Right cardiac atrium (tissue), 5 donors: ENCODE results near the gene TMEM253. TPM values are rescaled to one million over a fixed set of nuclear protein-coding genes. Genes with fewer than 3 reads are reported as not detected.

ENCODE experiments used
- ATAC-seq, 2 donors: fragments of 200-7000 bp; cut with Tn5 transposase; one replicate each; pipeline versions ENCODE4 v1.8.0 to v1.9.1; 2020; ENCODE audit warnings: moderate library complexity in 2 of 2, mild to moderate bottlenecking in 1 of 2
- DNase-seq, 3 donors: peaks; one replicate each; pipeline ENCODE4 v3.0.0-alpha.2; 2020
- H3K27ac ChIP-seq: one replicate; pipeline ENCODE4 v1.5.1; 2013; ENCODE audit warnings: mild to moderate bottlenecking, low read length, control low read depth, moderate library complexity
- H3K27me3 ChIP-seq: one replicate; pipeline ENCODE4 v1.6.1; 2013; ENCODE audit not compliant: control insufficient read depth, insufficient read depth
- H3K4me1 ChIP-seq: one replicate; pipeline ENCODE4 v1.6.1; 2013; ENCODE audit warnings: low read length; ENCODE audit not compliant: control insufficient read depth, insufficient read depth
- H3K4me3 ChIP-seq: one replicate; pipeline ENCODE4 v1.5.1; 2013; ENCODE audit warnings: low read length, control low read depth
- H3K9me3 ChIP-seq: one replicate; pipeline ENCODE4 v1.6.1; 2013; ENCODE audit warnings: low read length; ENCODE audit not compliant: control insufficient read depth
- WGBS: extraction: QIAGEN DNeasy Blood & Tissue Kit; methylation state at CpG from one replicate; pipeline ENCODE4 v1.1.7; 2013; 5-methylcytosine and 5-hydroxymethylcytosine counted together
- intact Hi-C, 4 donors: fragments of 100-400 bp; cut with DNase I; formaldehyde crosslinking; loops; one replicate each; pipeline versions ENCODE4 v1.11.0 to v1.14.0; 2022 to 2023
- long read RNA-seq, 4 donors: library from polyadenylated mRNA; unstranded; transcript quantifications; one replicate each; pipeline ENCODE4 v2.0.0, GENCODE V29; 2020 to 2021
- polyA plus RNA-seq: library from polyadenylated mRNA; stranded (reverse); fragments of 200-250 nt; gene quantifications from one replicate; pipeline ENCODE4 v1.2.3, GENCODE V29; 2013
- total RNA-seq, 4 donors: library from RNA; stranded (reverse); fragmentation: NEBNext Ultra II Directional; extraction: Animal tissue kit (Norgen Biotek cat#: 25700); gene quantifications; one replicate each; pipeline ENCODE4 v1.2.1, GENCODE V29; 2021
- donor health status: healthy with polysubstance abuse.
- donor health status: DM: no; HTN: yes; CAD: no.
- donor health status: DM: no; HTN: no; CAD: no.
- donor health status: DM: no; HTN: yes; CAD: no; lungs with severe emphysema.
- donor health status: DM: yes; HTN: yes; CAD: no.

The TMEM253 gene
- total RNA-seq, result under 1 TPM; 0.28 to 0.63 (median 0.29) TPM
- 0.57 TPM for polyA plus RNA-seq
- long read RNA-seq, donor 1, partial matches to known transcripts, result 0 of 1 reads
- long read RNA-seq, donor 1, other reads (novel, unspliced or antisense), result 1 of 1 reads
- long read RNA-seq, donor 2, result 0 reads
- long read RNA-seq, donor 3, result 0 reads
- long read RNA-seq, donor 4, result 0 reads

DNA sequence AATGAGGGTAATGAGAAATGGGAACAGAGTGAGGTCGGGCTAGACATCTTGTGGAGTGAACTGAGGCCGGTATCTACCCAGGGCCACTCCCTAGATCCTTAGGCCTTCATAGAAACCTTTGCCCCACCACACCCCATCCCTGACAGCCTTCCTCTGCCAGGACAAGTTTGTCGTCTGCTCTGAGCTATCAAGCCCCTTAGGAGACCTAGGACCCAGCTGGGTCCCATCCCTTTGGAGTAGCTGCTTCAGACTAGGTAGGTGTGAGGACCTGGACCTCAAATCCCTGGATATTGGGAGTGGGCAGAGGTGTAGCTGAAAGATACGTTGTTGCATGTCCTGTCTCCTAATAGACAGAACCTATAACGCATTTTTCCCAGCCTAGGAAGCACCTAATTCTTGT, at the start of gene TMEM253:
Gene TMEM253, plus strand, starts transcription at position 136 of the 400 bp plus-strand sequence. CDS start 278 bp downstream, outside the sequence.
- intact Hi-C loops, result no loop called here
- ATAC-seq (no peak), DNase-seq (no peak)
- H3K27me3 ChIP-seq, result no peaks in the 10 kb centered on the region
- H3K9me3 ChIP-seq, result no peaks in the 10 kb centered on the region
- H3K4me1 ChIP-seq, result peaks cover 3% of the 10 kb centered on the region
- no peak within 1 kb of the TSS for H3K4me3 ChIP-seq
- 90% methylated on average over 5 of the region's 5 CpGs for WGBS
- H3K27ac ChIP-seq, result no peak within 1 kb of the TSS

DNA sequence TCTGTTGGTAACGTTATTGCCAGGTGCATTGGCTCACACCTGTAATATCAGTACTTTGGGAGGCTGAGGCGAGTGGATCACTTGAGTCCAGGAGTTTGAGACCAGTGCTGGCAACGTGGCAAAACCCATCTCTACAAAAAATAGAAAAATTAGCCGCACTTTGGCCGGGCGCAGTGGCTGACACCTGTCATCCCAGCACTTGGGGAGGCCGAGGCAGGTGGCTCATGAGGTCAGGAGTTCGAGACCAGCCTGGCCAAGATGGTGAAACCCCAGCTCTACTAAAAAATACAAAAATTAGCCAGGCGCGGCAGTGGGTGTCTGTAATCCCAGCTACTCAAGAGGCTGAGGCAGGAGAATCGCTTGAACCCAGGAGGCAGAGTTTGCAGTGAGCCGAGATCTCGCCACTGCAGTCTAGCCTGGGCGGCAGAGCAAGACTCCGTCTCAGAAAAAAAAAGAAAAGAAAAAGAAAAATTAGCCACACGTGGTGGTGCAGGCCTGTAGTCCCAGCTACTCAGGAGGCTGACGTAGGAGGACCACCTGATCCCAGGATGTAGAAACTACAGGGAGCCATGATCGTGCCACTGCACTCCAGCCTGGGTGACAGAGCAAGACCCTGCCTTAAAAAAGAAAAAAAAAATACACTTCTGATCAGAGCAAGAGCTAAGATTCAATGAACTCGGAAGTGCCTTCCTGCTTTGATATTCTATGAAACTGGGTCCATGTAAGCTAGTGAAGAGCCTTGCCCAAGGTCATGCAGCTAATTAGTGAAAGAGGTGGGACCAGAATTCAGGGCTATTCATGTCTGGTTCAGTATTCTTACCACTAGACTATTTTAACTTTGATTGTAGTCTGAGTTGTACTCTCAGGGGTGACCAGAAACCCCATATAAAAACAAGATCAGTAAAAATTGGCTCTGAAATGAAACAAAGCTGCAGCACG, 47.4 kb upstream of the TMEM253 start:
- no peak overlapping the region for H3K27ac ChIP-seq
- intact Hi-C loops, result no loop called here
- WGBS, result 90% methylated on average over 20 of the region's 20 CpGs
- H3K4me3 ChIP-seq, result no peak overlapping the region
- no peaks in the 10 kb centered on the region for H3K27me3 ChIP-seq
- ATAC-seq, result no peak
- DNase-seq, result no peak
- H3K4me1 ChIP-seq, result no peaks in the 10 kb centered on the region
- H3K9me3 ChIP-seq, result no peaks in the 10 kb centered on the region

- 67% methylated on average over 3 of the region's 3 CpGs for WGBS
- Histone ChIP-seq H3K4me1 (no peaks in the 10 kb centered on the region), H3K9me3 (no peaks in the 10 kb centered on the region), H3K4me3 (no peak overlapping the region), H3K27me3 (no peaks in the 10 kb centered on the region), H3K27ac (no peak overlapping the region)
- DNase-seq (no peak), ATAC-seq (no peak)
- intact Hi-C loops, result no loop called here
These were observed 46.6 kb upstream of the TMEM253 start for GRCh38 chr14:21054123-21054767.

DNA sequence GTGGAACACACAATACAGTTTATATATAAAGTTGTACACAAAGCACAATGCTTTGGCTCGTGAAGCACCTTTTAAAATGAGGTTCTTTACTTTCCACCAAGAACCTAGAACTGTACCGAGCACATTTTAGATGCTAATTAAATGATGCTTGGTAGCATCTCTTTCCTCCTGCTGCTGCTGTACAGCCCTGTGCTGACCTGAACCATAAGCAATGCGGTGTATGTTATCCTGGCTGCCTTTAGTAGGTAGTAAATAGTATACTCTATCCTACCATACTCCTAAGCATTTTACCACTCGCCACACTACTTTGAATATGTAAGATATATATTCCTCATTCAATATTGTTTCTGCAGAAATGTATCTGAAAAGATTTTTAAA, 46.1 kb upstream of the TMEM253 start:
- DNase-seq (no peak), ATAC-seq (no peak)
- H3K27ac ChIP-seq, result no peak overlapping the region
- H3K4me1 ChIP-seq, result no peaks in the 10 kb centered on the region
- no peaks in the 10 kb centered on the region for H3K9me3 ChIP-seq
- WGBS, result 75% methylated on average over 4 of the region's 4 CpGs
- H3K27me3 ChIP-seq, result no peaks in the 10 kb centered on the region
- intact Hi-C loops, result no loop called here
- no peak overlapping the region for H3K4me3 ChIP-seq

DNA sequence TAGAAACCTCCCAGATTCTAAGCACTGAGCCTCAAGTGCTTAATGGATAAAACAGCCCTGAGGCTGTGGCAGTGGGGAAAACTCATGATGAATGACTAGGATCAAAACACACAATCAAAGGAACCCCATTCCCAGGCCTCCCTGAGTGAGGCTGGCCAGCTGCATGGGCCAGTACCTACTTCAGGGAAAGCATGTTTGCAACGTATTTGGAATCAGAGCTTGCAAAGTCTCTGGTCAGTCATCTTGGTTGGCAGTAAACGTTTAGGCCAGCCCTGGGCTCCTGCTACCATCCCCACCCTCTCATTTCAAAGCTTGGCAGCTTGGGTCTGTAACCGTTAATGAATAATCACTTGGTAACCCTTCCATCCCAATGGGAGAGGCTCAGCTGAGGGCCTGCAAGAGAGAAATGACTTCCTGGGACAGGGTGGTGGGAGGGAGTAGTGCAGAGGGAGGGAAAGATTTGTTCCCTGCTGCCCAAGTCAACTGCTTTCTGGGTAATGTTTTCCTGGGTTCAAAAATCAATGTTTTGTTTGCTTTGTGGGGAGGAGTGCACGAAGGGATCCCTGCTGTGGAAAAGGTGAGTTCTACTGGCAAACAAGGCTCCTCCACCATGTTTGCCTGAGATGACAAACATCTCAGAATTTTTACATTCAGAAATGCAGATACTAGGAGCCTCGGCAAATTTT, 45.3 kb upstream of the TMEM253 start:
- no peak for ATAC-seq

DNA sequence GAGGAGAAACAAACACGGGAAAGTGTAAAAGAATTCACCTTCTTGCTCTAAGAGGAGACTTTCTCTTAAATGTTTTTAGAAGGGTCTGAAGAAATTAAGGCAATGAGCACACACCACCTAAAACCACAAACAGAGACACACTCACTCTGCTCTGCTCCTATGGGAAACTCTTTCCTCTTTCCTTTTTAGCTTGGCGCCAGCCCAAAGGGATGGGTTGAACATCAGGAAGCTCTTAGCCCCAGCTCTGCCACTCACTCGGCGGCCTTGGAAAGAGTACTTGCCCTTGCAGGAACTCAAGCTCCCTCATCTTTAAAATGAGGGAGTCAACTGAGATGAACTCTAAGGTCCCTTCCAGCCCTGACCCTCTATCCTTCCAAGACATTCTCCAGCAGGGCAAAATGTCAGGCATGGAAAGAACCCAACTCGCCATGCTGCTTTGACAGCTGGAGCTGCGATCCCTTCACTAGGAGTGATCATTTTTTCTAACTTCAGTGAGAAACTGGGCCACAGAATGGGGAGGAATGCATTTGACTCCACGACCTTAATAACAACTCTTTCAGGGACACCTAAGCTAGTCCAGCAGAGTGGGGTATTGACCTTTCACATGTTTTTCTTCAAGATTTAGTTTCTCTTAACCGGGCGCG, 44.2 kb upstream of the TMEM253 start:
- intact Hi-C loops, result no loop called here
- Histone ChIP-seq H3K4me3 (no peak overlapping the region), H3K4me1 (no peaks in the 10 kb centered on the region), H3K9me3 (no peaks in the 10 kb centered on the region), H3K27ac (no peak overlapping the region), H3K27me3 (no peaks in the 10 kb centered on the region)
- 75% methylated on average over 10 of the region's 10 CpGs for WGBS
- ATAC-seq (no peak), DNase-seq (peak in 1 of 3 donors; percentile 33)

More for the DNA sequence above, 45.3 kb upstream of the TMEM253 start:
- Histone ChIP-seq H3K9me3 (no peaks in the 10 kb centered on the region), H3K4me3 (no peak overlapping the region), H3K27ac (no peak overlapping the region), H3K4me1 (no peaks in the 10 kb centered on the region), H3K27me3 (no peaks in the 10 kb centered on the region)
- DNase-seq, result no peak
- 67% methylated on average over 5 of the region's 5 CpGs for WGBS
- intact Hi-C loops, result no loop called here

GRCh38 chr14:21057803-21058675, 42.8 kb upstream of the TMEM253 start, which contains the start of gene RNASE8:
Gene RNASE8 (plus strand): TSS chr14:21057822. CDS start chr14:21057893, 71 bp downstream.
- DNase-seq (no peak), ATAC-seq (no peak)
- H3K27me3 ChIP-seq, result no peaks in the 10 kb centered on the region
- H3K9me3 ChIP-seq, result no peaks in the 10 kb centered on the region
- no peak within 1 kb of the TSS for H3K4me3 ChIP-seq
- 62% methylated on average over 8 of the region's 8 CpGs for WGBS
- no peak within 1 kb of the TSS for H3K27ac ChIP-seq
- intact Hi-C loops, result no loop called here
- no peaks in the 10 kb centered on the region for H3K4me1 ChIP-seq

GRCh38 chr14:21058903-21059302, 42.0 kb upstream of the TMEM253 start:
- ATAC-seq (no peak), DNase-seq (no peak)
- intact Hi-C loops, result no loop called here
- peaks cover 2% of the 10 kb centered on the region for H3K4me1 ChIP-seq
- H3K4me3 ChIP-seq, result no peak overlapping the region
- H3K27me3 ChIP-seq, result no peaks in the 10 kb centered on the region
- H3K9me3 ChIP-seq, result no peaks in the 10 kb centered on the region
- no peak overlapping the region for H3K27ac ChIP-seq
- 91% methylated on average over 5 of the region's 5 CpGs for WGBS

GRCh38 chr14:21059842-21060613, 40.8 kb upstream of the TMEM253 start:
- Histone ChIP-seq H3K27me3 (no peaks in the 10 kb centered on the region), H3K4me1 (peaks cover 2% of the 10 kb centered on the region), H3K4me3 (no peak overlapping the region), H3K9me3 (no peaks in the 10 kb centered on the region), H3K27ac (no peak overlapping the region)
- DNase-seq, result peak in 1 of 3 donors; percentile 44
- WGBS, result 65% methylated on average over 8 of the region's 8 CpGs
- ATAC-seq, result no peak
- intact Hi-C loops, result no loop called here
